ENCODE data around the gene SCCPDH.
"Not testable (repeated sequence)": the region's sequence is repeated elsewhere in the genome, so short reads cannot be mapped to it uniquely, and the experiment has no call there.

SCCPDH gene

DNA sequence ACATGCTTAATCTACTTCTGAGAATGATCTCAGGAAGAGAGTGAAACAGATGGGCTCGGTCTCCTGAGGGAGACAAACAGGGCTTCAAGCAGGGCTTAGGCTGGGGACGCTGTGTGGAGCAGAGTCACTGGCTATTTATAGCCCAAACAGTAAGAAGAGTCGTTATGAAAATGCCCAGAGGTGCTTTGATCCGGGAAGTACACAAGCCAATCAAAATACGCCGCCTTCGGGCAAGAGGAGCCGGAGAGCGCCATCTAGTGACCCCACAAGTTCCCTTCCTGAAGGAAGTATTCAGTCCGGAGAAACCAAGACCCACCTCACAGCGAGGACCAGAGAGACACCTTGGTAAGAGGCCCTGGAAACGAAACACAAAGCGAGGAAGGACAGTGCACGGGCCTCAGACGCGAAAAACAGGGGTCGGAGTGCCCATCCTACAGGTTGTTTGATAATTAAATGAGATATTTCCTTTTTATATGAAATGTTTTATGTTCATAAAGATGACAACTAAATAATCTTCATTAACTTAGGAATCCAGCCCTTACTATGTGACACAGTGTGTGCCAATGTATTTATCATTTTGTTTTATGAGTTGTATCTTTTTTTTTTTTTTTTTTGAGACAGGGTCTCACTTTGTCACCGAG, 25.0 kb upstream of the SCCPDH start:
- in situ Hi-C loops (cut with MboI; ENCODE audit: low pct_unique_long_range_greater_than_20kb, low sequenced_read_pairs): no loop called here
- peak; percentile 92 for DNase-seq

DNA sequence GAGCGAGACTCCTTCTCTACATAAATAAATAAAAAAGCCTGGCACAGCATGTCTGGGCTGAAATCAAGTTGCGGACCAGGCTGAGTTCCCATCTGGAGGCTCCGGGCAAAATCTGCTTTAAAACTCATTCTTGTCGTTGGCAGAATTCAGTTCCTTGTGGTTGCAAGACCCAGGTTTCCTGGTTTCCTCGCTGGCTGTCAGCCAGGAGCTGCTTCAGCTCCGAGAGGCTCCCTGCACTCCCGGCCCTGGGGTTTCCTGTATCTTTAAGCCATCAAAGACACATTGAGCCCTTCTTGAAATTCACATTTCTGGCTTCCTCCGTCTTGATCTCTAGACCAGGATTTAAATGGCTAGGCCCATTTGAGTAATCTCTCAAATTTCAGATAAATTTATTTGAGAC, 20.6 kb upstream of the SCCPDH start:
- peak; percentile 80 for DNase-seq
- in situ Hi-C loops (cut with MboI; ENCODE audit: low pct_unique_long_range_greater_than_20kb, low sequenced_read_pairs): no loop called here

DNA sequence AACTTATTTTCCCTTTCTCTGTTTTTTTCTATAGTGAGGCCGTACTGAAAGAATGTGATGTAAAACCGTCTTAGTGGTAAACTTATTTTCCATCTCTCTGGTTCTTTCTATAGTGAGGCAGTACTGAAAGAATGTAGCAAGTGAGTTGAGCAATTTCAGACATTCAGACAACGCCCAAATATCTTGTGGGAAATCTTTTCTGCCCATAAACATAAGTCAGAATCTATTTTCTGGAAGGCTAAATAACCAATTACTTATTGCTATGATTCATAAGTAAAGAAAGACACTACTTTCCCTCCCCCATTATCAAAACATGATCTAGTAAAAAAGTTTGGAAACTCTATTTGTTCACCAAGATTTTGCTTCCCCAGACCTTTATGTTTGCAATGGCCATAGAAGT, 18.8 kb upstream of the SCCPDH start:
- no peak for DNase-seq
- in situ Hi-C loops (cut with MboI; ENCODE audit: low pct_unique_long_range_greater_than_20kb, low sequenced_read_pairs): no loop called here

DNA sequence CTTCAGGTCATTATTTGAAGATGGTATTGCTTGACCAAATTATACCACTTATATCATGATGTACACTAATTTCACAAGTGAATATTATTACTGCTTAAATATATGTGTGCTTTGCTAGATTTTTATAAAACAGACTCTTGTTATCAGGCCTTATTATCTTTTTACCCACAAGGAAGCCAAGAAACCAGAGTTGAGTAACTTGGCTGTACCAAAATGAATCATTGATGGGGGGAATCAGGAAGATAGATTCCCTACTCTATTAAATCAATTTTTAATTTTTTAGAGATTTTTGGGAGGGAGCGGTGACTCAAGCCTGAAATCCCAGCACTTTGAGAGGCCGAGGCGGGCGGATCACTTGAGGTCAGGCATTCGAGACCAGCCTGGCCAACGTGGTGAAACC, 16.0 kb upstream of the SCCPDH start:
- in situ Hi-C loops (cut with MboI; ENCODE audit: low pct_unique_long_range_greater_than_20kb, low sequenced_read_pairs): no loop called here
- DNase-seq: no peak

DNA sequence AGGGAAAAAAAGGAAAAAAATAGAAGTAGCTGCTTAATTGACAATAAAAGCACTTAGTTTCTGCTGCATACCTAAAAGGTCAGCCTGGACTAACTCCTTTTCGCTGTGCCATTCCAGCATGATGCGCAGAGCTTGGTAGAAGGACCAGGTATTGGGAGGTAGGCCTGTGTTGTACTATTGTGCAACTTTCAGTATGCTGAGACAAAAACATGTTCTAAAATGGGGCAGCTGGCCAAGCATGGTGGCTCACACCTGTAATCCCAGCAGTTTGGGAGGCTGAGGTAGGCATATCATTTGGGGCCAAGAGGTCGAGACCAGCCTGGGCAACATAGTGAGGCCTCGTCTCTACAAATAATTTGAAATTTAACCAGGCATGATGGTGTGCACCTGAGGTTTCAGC, 15.0 kb upstream of the SCCPDH start:
- no peak for DNase-seq

DNA sequence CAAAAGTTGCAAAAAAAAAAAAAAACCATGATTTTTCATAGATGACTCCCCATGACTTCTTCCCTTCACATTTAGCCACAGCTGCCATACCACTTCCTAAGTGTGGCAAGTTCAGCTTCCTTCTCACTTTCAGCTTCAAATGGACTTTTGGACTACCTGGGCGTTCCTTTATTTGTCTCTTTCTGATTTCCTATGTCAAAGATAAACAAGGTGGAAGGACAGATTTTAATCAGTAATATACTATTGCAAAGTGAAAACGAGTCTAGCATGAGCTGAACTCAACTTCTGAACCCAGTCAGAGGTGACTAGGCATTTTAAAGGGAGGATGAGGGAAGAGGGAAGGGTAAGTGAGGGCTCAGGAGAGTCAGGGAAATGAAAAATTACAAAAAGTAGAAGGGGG, 14.4 kb upstream of the SCCPDH start:
- peak; percentile 39 for DNase-seq
- in situ Hi-C loops (cut with MboI; ENCODE audit: low pct_unique_long_range_greater_than_20kb, low sequenced_read_pairs): no loop called here

More for the DNA sequence above, 15.0 kb upstream of the SCCPDH start:
- in situ Hi-C loops (cut with MboI; ENCODE audit: low pct_unique_long_range_greater_than_20kb, low sequenced_read_pairs): no loop called here

DNA sequence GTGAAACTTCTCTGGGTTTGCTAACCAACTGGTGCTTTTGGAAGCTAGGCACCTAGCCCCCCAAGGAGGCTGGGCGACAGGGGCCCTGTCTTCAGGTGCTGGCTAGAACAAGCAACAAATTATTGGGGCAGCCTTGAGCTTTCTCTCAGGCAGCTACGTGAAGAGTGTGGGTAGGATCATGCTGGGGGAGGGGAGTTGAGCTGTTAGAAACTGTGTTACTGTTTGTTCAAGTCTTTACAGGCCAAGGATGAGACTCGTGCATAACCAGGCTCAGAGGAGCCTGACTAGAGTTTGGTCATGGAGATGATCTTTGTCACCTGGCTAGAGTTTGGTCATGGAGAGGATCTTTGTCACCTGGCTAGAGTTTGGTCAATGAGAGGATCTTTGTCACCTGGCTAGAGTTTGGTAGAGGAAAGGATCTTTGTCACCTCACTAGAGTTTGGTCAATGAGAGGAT, 12.6 kb upstream of the SCCPDH start:
- DNase-seq: no peak
- in situ Hi-C loops (cut with MboI; ENCODE audit: low pct_unique_long_range_greater_than_20kb, low sequenced_read_pairs): no loop called here

DNA sequence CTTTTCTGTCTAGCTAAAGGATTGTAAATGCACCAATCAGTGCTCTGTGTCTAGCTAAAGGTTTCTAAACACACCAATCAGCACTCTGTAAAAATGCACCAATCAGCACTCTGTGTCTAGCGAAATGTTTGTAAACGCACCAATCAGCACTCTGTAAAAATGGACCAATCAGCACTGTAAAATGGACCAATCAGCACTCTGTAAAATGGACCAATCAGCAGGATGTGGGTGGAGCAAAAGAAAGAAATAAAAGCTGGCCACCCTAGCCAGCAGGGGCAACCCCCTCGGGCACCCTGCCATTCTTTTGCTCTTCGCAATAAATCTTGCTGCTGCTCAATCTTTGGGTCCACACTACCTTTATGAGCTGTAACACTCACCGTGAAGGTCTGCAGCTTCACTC, 11.8 kb upstream of the SCCPDH start:
- in situ Hi-C loops (cut with MboI; ENCODE audit: low pct_unique_long_range_greater_than_20kb, low sequenced_read_pairs); DNase-seq: not testable (repeated sequence)

DNA sequence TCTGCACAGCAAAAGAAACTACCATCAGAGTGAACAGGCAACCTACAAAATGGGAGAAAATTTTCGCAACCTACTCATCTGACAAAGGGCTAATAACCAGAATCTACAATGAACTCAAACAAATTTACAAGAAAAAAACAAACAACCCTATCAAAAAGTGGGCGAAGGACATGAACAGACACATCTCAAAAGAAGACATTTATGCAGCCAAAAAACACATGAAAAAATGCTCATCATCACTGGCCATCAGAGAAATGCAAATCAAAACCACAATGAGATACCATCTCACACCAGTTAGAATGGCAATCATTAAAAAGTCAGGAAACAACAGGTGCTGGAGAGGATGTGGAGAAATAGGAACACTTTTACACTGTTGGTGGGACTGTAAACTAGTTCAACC, 4.8 kb upstream of the SCCPDH start:
- in situ Hi-C loops (cut with MboI; ENCODE audit: low pct_unique_long_range_greater_than_20kb, low sequenced_read_pairs); DNase-seq: not testable (repeated sequence)

DNA sequence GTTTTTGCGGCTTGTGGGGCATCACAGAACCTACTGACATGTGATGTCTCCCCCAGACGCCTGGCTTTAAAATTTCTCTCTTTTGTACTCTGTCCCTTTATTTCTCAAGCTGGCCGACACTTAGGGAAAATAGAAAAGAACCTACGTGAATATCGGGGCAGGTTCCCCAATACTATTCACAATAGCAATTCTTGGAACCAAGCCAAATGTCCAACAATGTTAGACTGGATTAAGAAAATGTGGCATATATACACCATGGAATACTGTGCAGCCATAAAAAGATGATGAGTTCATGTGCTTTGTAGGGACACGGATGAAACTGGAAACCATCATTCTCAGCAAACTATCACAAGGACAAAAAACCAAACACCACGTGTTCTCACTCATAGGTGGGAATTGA, 3.4 kb upstream of the SCCPDH start:
- not testable (repeated sequence) for DNase-seq

DNA sequence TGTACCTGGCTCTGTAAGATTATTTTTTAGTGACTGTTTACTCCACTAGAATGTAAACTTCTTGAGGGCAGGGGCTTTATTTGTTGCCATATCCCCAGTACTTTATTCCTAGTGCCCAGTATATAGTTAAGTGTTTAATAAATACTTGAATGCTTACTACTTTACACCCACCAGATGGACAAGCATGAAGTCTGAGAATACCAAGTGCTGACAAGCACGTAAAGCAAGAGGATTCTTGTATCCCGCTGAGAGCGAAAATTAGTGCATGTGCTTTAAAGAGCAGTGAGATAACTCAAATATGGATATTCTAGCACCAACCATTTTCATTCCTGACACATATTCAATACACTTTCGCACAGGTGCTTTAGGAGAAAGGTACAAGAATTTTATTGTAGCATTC, 1.5 kb upstream of the SCCPDH start:
- no peak for DNase-seq

More for the DNA sequence above, 3.4 kb upstream of the SCCPDH start:
- in situ Hi-C loops (cut with MboI; ENCODE audit: low pct_unique_long_range_greater_than_20kb, low sequenced_read_pairs): not testable (repeated sequence)

DNA sequence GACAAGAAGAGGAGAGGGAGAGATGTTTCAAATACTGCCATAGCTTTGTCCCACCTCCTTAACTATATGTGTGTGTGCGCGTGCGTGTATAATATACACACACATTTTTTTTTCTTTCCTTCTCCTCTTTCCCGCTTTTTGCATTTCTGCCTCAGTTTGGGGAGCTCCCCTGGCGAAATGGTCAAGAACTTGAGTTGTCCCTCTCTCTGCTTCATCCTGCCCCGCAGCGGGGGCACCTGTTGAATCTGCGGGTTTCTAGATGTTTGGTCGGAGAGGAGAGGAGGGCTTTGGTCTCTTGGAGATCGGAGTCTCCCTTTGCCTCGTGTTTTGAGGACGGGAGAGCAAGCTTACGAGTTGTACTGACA, 504 bp downstream of the SCCPDH start:
- in situ Hi-C loops (cut with MboI; ENCODE audit: low pct_unique_long_range_greater_than_20kb, low sequenced_read_pairs): no loop called here
- DNase-seq: peak; percentile 72

More for the DNA sequence above, 1.5 kb upstream of the SCCPDH start:
- in situ Hi-C loops (cut with MboI; ENCODE audit: low pct_unique_long_range_greater_than_20kb, low sequenced_read_pairs): no loop called here

DNA sequence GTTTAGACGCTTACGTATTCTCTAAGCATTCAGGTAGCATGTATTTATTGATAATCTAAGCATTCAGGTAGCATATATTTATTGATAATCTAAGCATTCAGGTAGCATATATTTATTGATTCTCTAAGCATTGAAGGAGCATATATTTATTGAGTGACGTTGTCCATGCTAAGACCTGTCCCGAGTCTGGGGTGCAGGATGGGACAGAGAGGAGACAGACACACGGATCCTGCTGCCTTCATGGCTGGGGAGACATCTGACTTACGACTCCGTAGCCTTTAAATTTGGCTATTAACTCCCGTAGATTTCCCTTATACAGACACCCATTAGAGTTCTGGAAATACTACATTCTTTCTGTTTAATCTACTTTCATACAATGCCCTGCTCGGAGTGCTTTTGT, 982 bp downstream of the SCCPDH start:
- peak; percentile 22 for DNase-seq
- in situ Hi-C loops (cut with MboI; ENCODE audit: low pct_unique_long_range_greater_than_20kb, low sequenced_read_pairs): no loop called here

DNA sequence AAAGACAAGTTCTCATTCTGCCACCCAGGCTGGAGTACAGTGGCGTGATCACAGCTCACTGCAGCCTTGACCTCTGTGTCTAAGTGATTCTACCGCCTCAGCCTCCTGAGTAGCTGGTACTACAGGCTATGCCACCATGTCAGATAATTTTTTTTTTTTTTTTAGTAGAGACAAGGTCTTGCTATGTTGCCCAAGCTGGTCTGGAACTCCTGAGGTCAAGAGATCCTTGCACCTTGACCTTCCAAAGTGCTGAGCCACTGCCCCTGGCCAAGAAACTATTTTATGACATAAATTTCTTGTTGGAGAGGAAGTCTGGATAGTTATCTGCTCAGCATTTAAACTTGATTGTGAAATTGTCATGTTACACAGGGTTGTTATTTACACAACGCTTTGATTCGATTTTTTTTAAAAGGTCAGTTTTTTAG, 2.1 kb downstream of the SCCPDH start:
- DNase-seq: no peak
- in situ Hi-C loops (cut with MboI; ENCODE audit: low pct_unique_long_range_greater_than_20kb, low sequenced_read_pairs): no loop called here

DNA sequence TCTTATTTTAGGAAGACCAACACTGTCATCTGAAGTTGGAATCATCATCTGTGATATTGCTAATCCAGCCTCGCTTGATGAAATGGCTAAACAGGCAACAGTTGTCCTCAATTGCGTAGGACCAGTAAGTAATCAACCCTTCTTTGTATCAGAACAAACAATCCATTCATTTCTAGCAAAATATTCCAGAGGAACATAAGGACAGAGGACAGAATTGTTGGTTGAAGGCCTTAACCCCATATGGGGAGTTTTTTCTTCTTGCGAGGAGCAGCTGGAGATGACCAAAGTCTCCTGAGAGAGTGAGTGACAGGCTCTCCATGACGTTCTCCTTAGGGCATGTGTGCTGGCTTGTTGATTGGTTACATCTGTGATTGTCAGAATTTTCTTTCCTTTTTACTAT, 2.7 kb downstream of the SCCPDH start:
- in situ Hi-C loops (cut with MboI; ENCODE audit: low pct_unique_long_range_greater_than_20kb, low sequenced_read_pairs): no loop called here

DNA sequence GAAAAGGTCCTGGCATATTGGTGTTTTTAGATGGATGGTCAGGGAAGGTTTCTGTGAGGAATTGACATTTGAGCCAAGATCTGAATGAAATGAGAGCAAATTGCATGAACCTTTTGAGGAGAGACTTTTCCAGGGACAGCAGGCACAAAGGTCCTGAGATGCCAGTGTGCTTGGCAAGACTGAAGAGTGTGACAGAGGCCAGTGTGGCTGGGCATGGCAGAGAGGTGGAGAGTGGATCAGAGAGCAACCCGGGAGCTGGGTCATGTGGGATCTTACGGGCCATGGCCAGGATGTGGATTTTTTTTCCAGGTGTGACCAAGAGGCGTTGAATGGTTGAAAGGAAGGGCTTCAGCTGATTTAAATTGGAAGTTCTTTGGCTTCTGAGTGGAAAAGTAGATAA, 3.4 kb downstream of the SCCPDH start:
- no peak for DNase-seq
- in situ Hi-C loops (cut with MboI; ENCODE audit: low pct_unique_long_range_greater_than_20kb, low sequenced_read_pairs): no loop called here

More for the DNA sequence above, 2.7 kb downstream of the SCCPDH start:
- no peak for DNase-seq

DNA sequence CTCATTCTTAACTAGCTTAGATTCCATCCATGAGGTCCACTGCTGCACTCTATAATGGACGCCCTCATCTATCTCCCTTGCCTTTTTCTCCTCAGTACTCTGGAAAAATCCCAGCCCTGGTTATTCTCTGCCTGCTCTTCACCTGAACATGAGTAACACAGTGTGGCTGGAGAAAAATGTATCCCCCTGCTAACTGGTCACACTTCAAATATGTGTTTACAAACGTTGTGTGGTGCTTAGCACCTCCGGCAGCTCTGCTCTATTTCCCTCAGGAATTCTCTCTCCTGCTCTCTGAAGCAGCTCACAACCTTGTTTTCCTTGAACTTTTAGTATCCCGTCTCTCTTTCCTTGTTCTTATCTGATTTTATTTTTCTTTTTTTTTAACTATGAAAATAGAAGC, 4.1 kb downstream of the SCCPDH start:
- in situ Hi-C loops (cut with MboI; ENCODE audit: low pct_unique_long_range_greater_than_20kb, low sequenced_read_pairs): no loop called here

DNA sequence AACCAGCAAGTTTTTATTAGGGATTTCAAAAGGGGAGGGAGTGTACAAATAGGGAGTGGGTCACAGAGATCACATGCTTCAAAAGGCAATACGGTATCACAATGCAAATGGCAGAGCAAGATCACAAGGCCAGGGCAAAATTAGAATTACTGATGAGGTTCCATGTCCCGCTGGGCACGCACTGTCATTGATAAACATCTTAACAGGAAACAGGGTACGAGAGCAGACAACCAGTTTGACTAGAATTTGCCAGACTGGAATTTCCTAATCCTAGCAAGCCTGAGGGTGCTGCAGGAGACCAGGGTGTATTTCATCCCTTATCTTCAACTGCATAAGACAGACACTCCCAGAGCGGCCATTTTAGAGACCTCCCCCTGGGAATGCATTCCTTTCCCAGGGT, 4.8 kb downstream of the SCCPDH start:
- DNase-seq; in situ Hi-C loops (cut with MboI; ENCODE audit: low pct_unique_long_range_greater_than_20kb, low sequenced_read_pairs): not testable (repeated sequence)

More for the DNA sequence above, 4.1 kb downstream of the SCCPDH start:
- no peak for DNase-seq

DNA sequence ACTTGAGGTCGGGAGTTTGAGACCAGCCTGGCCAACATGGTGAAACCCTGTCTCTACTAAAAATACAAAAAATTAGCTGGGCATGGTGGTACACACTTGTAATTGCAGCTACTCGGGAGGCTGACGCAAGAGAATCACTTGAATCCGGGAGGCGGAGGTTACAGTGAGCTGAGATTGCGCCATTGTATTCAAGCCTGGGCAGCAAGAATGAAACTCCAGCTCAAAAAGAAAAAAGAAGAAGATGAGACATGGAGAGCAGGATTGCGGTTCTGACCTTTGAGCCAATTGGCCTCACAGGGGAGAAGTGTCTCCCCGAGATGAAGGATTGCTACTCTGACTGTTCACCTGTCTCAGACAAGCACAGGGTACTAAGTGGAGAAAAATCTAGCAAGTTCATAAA, 6.6 kb downstream of the SCCPDH start:
- no peak for DNase-seq
- in situ Hi-C loops (cut with MboI; ENCODE audit: low pct_unique_long_range_greater_than_20kb, low sequenced_read_pairs): no loop called here

DNA sequence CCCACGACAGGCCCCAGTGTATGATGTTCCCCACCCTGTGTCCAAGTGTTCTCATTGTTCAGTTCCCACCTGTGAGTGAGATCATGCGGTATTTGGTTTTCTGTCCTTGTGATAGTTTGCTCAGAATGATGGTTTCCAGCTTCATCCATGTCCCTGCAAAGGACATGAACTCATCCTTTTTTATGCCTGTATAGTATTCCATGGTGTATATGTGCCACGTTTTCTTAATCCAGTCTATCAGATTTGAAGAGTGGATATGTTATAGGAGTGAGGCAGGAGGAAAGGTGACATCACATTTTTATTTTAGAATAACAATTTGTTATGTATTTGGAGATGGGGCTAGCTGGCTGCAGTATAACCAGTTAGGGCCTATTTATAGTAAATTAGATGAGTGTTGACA, 7.7 kb downstream of the SCCPDH start:
- DNase-seq; in situ Hi-C loops (cut with MboI; ENCODE audit: low pct_unique_long_range_greater_than_20kb, low sequenced_read_pairs): not testable (repeated sequence)

DNA sequence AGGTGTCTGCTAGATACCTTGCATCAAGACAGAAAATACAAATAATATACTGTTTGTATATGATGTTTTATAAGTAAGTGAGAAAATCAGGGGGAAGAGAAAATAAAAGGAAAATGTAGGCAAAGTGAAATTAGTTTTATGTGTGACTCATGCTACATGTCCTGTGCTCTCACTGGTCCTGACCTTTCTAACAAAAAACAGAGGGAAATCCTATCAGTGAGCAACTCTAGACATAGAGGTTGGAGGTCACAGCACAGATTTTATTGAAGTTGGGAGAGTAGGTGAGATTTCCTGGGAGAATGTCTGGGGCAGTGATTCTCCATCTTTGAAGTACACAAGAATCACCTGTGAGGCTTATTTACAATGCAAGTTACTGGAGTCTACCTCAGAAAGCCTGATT, 9.5 kb downstream of the SCCPDH start:
- in situ Hi-C loops (cut with MboI; ENCODE audit: low pct_unique_long_range_greater_than_20kb, low sequenced_read_pairs): no loop called here
- no peak for DNase-seq
